Stimulated activated CD8-positive, alpha-beta memory T cell treated with anti-CD3 and anti-CD28 coated beads, Interleukin-2, amount 100 ng/mL, for 48 hours (primary cell): ENCODE data around the gene ABCD3.

Source experiments
- DNase-seq, 2 donors: peaks; one replicate each; pipeline ENCODE4 v3.0.0-alpha.2; 2020; ENCODE audit warnings: low read depth in 2 of 2

The ABCD3 gene

DNA sequence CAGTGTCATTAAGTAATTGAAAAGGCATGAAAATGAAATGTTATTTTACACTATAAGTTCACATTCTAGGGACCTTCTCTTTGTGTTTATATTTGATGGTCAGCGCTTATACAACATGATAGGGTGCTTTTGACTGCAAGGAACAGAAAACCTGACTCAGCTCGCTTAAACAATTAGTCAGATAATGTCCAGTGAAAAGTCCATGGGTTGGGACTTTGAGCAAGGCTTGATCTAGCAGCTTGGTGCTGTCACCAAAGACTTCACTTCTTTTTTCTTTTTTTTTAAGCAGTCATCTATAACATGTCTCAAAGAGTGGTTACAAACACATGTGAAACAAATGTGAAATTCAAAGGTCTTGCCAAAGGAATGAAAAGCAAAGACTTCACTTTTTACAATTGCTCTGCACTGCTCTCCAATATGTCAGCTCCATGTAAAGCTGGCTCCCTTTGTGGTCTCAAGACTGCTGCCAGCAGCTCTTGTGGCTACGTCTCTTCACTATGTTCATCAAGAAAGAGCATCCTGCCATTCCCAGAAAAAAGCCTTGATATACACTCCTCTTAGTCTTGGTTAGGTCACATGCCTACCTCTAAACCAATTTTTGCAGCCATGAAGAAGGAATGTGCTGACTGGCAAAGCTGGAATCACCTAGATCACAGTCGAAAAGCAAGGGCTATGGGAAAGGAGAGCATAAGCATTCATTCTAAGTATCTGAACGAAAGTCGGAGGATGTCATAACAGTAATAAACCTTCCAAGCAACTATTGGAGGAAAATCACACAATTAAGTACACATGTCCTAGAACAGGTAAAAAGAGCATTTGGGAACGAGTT lies 108.2 kb downstream of the ABCD3 start:
- DNase-seq: no peak

DNA sequence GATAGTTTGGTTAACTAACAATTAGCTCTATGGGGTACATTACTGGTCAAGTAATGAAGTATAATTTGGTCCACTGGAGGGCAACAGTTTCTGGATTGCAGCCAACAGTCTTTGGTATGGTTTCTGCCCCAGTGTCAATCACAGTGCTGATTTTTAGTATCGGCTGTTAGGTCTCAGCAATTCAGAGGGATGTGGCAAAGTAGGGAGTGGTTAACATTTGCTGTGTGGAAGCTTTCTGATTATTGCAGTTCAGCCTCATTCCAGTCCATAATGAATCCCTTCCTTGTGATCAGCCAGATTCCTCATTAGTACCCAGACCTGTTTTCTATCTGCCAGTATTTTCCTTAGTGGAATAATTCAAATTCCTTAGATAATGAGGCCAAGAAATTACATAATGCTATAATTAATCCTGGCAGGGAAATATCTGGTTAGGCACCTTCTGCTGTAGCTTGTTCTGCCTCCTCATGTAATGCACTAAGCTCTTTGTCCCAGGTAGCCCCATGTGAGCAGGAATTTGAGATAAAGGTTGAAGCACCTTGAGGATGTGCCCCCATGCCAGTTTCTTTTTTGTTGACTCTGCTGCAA lies 109.3 kb downstream of the ABCD3 start:
- DNase-seq: no peak

DNA sequence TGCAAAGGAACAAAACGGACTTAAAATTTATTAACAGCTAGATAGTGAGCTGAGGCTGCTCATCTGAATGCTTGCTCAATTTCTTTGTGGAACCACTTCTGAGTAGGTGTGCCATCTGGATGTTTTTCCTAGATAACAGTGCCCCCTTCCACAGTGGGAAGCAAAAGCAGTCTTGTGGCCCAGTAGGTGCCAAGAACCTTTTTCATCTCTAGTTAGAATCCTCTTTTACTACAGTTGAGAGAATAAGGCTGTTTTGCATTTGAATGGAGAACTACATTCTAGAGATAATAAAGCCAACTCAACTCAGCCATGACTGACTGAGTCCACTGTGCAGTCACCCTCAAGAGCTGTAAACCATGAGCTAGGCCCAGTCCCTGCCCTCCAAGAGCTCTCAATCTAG lies 110.1 kb downstream of the ABCD3 start:
- DNase-seq: no peak

DNA sequence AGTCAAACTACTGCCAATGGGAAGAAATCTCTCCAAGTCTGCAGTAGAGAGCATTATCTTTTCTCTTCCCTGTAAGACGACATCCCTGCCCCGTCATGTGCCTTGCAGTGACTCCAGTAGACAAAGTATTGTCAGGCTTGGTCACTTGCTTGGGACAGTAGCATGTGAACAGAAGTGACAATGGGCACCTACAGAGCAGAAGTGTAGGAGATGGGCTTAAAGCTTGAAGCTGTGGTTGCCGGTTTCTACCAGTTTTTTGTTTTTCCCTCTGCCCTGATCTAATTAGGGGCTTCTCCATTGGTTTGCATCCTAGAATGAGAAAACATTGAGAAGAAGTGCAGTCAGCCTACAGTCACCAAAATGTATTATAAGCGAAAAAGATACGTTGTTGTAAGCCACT lies 110.6 kb downstream of the ABCD3 start:
- DNase-seq: no peak

DNA sequence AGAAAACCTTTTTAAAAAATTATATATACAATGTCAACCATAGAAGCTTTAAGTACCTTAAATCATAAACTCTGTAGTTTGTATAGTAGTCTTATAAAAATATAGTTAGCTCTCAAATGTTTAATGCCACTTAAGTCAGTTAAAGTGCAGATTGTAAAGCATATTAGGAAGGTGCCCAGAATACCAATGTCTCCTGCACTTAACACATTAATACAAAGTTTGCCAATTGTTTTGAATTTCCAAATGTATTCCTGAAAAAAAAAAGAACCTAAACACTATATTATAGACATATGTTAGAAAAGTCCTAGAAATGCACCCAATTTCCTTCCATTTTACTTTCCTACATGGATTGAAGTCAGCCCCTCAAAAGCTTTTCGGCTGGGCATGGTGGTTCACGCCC lies 111.2 kb downstream of the ABCD3 start:
- no peak for DNase-seq

DNA sequence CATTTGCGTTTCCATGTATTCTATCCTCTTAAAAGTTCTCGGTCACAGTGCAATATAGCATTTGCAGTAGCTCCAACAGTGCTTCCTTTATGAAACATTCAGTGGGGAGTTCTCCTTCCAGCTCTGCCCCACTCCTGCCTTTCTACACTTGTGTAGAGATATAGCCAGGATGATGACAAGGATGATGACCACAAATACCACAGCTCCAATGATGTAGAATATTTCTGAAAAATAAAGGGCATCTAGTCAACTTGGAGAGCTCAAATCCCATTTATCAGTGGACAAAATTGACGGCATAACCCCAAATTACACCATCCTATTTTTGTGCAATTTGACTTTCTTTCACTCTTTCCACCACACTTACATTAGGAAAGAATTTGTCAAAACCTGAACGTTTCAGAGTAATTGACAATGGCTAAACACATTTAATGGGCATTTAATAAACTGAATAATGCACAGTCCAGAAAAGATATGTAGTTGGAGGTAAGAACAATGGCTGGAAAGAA lies 112.2 kb downstream of the ABCD3 start:
- no peak for DNase-seq

DNA sequence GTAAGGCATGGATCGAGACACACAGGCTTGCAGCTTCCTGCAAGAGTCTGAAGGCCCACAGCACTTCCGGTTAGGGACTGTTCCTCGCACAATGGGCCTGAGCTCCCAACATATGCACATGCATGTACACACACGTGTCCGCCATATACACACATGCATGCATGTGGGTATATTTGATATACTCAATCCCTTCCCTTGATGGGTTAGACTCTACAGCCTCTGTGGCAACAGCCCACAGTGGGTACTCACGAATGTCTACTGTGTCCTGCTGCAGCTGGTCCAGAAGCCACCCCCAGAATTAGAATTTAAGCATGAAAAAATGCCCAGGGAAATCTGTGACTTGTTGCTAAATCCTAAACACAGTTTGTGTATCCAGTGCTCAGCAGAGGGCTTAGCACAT lies 113.5 kb downstream of the ABCD3 start:
- DNase-seq: no peak

DNA sequence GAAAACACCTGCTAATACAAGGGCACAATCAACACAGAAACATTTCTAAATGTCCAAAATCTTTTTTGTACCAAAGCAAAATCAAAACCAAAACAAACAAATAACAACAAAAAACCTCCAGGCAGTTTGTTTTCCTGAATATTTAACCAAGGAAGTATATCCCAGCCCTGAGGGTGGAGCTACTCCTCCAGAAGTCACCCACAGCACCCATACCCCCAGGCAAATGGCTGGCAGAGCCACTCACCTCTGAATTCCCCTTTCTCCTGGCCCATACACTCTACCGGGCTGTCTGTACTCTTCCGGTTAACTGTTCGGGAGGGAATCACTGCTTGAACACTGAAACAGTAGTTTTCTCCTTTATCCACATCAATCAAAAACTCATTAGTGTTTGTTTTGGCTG lies 113.9 kb downstream of the ABCD3 start:
- DNase-seq: no peak

DNA sequence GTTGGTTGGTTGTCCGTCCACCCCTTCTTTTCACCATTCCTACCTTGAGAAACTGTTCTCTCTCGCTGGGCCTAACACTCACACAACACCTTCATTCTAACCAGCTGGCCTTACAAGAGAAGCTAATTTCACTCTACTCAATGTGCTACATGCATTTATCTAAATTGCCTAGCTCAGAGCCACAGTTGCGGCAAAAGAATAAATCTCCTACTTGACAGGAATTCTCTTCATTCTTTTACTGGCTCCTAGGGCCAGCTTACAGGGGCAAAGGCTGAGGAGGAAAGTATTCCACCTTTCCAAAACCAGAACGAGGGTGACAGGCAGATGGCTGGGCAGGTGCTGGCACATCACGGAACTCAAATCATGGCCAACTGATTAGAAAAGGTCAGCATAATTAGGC lies 116.9 kb downstream of the ABCD3 start:
- no peak for DNase-seq

DNA sequence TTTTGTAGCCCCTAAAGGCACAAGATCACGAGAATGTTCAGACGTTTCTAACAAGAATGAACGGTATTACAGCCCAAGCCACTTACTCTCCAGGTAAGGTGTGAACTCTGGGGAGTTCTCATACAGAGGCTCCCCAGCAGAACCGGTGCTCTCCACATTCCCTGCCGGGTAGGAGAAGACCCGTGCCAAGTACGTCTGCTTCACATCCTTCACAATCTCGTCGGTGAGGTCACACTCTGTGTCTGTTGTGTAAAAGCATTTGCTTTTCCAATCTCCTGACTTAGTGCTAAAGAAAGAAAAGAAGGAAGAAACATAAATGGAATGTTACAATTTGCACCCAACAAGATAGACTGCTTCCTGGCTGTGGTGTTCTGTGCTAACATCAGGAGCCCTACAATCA lies 117.7 kb downstream of the ABCD3 start:
- no peak for DNase-seq

DNA sequence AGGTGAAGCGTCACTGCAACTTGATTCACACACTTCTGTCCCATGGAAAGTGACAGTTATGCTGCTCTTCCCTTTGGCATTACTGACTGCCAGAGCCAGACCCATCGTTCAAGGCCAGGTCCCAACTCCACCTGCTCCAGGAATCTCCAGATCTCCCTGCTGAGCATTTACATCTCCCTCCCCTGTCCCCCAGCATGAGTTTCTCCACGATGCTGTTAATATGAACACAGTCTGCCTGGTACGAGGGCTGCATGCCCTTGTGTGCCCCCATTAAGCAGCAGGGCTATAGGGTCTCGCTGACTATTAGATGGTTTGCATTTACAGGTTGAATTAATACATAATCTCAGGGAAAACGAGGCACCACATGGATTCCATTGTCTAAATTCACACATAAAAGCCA lies 119.1 kb downstream of the ABCD3 start:
- DNase-seq: no peak

DNA sequence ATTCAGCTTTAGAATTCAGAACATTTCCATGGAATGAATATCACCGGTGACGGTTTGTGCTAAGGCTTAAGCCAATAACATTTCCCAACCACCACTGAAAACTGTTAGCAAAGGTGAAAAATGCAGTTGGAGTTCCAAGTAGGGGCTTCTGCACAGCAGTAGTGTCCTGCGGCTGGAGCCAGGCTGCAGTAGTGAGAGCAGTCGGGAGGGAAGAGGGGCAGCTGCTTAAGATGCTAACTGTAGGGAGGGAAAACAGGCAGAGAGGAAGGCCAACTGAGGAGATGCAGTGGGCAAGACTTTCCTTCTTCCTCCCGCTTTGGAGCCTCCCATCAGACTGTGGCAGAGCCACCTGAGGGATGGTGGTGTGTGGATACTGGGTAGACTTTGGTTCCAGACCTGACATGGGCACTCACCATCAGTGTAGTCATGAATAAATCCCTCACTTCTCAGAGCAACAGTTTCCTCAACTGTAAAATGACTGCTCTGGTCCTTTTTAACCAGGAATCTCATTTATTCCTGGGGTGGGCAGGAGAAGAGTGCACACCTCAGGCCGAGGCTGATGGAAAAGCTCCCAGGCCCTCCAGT lies 120.1 kb downstream of the ABCD3 start:
- no peak for DNase-seq

DNA sequence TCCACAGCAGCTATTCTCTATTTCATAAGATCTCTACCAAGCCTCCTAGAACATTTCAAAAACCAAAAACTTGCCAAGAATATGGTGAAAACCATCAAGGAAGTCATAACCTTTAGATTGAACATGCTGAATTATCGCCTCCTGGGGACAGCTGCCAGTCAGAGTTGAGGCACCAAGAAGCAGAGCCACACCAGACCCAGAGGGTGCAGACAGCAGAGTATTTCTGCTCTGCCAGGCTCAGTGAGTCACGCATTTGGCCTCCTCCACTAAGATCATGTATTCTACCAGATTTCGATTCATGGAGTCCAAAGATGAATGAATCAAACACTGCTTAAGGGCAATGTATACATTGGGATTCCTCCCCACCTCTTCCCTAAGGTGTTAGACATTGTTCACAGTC lies 121.3 kb downstream of the ABCD3 start:
- no peak for DNase-seq

DNA sequence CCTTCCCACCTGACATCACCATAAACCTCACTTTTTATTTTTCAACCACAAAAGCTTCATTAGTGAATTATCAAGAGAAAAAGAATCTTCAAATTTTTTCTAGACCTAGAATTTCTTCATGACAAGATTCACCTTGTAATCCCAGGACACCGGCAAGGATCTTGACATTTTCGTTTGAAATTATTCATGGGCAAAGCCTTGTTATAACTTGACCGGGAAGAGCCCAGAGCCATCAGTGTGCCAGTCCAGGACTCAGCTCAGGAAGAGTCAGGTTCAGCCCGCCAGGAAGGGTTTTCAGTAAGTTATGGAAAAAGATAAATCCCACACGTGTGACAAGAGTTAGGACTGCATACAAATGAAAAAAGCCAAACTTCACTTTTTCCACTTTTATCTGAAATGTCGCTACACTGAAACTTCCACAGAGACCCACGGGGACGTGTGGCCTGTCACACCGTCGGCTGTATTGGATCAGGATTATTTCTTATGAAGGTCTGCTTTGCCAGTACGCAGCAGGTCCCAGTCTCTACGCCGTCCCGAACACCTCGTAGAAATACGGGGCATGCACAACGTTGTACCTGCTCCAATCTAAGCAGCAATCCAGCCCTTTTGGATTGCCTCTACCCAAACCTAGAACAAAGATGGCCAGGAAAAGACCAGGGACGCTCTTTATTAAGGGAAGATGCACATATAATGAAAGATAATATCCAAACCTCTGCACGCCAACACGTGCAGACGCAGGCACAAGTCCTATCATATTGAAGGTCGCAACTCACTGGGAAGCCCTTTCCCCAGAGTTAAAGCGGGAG lies 122.5 kb downstream of the ABCD3 start:
- no peak for DNase-seq

DNA sequence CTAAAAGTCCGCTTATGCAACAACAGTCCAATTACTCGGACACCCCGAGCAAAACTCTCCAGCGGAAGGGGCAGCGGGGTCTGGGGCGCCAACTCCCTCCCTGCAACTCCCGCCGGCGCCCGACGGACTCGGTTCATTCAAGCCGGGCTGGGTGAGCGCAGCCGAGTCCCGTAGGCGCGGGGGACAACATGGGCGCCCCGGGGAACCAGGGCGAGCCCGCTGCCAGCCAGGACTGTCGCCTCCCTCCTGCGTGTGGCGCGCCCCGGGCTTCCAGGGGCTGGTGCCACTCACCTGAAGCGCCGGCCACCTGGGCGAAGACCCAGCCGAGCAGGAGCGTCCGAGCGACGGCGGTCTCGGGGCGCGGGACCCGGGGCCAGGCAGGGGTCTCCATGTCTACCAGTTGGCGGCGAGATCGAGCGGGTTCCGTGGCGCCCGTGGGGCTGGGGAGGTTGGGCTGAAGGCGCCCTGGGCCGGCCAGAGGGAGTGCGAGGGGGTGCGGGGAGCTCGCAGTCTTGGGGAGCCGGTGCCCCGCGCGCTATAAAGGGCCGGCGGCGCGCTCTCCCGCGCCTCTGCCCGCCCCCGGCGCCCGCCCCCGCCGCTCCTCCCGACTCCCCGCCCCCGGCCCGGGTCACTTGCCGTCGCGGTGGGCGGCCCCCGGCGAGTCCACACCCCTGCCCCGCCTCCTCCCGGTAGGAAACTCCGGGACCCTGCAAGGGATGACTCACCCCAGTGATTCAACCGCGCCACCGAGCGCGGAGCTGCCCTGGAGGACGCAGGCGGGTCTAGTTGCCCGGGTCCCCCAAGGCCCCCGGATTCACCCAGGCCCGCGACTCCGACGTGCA lies 123.3 kb downstream of the ABCD3 start, which contains the start of gene F3:
F3 (minus strand) TSS at position 514 of the 842 bp plus-strand sequence; CDS start at position 391, 123 bp downstream.
- peak; percentile 74 to 82 for DNase-seq

DNA sequence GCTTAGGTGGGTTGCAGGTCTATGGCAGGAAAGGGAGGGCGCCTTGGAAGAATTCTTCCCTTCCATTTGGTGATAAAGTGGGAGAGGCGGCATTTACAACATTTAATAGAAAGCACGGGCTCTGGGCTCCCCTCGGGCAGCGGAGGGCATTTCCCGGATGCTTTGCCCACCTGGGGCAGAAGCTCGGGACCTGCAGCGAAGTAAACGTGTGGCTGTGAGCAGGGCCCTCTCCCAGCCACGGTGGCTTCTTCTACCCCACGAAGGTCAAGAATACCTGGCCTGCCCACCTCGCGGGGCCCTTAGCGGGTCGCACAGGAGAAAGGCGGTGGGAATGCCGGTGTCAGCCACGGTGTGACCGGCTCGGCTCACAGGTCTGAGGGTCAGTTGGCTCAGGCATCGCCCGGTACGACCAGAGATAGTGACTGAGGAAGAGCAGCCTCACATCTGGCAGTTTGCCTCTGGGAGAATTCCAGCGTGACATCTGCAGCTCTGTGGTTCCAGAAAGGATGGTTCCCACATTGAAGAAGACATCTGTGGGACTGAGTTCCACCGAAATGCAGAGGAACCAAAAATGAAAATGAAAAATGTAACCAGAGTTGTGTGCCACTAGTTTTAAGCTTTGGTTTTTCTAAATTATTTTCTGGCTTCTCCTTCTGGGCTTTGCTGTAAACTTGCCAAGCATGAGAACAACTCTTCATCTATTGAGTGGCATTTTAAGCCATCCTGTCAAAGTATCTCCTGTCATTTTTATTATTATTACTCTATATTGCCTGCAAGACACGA lies 124.1 kb downstream of the ABCD3 start:
- no peak for DNase-seq

DNA sequence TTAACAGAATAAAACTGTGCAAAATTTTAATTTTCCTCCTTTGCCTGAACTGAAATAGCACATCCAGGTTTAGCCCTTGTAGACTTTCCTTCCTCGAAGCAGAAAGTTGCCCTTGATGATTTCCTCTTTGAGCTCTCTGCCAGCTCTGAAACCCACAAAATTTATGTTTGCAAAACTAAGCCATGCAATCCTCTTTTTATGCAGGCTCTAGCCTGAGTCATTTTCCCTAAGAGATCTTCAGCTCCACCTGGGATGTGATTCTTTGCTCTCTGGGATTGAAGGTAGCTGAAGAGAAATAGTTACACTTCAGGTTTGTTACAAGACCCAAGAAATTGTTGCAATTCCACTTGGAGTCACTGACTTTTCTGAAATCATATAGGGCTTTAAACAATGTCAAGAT lies 124.8 kb downstream of the ABCD3 start:
- DNase-seq: no peak

DNA sequence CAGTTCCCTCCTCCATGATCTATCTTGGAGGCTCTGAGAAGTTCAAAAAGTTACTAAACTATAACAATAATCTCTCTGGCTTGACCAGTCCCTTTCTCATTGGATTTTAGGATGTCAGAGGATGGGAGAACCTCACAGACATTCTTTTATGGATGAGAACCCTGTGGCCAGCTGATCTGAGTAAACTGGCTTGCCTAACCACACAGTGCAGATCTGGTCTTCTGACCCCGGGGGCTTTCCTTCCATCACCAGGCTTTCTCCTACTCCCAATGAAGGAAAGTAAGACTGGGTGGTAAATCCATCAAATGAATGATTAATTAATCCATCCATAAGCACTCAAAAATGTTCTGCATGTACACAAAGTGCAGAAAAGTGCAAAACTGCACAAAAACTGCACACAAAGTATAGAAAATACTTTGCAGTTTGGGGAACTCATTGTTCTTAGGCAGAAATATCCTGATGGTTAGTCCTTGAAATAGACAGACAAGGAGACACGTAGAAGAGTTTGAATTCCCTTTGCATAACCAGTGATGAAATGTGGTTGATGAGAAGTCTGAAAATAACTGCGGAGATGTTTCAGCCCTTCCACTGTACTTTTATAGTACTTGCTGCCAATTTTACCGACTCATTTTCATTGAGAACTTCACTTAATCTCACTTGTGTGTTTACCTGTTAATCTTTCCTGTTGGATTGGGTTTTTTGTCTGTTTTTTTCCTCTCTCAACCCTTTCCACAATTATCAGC lies 125.9 kb downstream of the ABCD3 start:
- no peak for DNase-seq

DNA sequence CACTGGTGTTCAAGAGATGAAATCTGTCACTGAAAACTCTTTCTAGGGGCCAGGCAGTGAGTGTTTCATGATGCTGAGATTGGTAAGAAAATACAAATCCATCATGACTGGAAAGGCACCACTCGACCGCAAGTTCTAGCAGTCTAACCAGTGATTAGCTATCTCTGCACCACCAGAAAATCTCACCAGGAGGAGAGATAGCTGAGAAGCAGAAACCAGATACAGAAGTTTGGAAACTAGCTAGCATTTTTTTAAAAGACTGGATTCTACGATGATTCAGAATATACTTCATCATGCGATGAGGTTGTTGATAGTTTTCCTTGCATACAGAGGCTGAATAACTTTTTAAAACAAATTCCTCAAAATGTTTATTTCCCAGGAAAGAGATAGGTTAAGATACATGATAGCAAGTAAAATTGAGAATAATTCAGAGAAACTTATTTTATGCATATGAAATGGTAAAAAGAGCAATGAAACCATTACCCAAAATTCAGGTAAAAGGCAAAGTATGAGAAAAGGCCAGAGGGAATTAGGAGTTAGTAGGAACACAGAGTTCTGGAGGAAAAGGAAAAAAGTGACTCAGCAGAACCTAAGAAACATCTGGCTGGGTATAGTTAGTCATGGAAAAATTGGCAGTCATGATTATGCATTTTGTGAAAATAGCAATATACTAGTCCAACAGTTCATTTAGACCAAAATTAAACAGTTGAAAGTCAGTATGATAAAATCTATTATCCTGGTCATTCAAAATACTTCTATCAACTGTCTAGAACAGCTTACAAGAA lies 126.7 kb downstream of the ABCD3 start:
- no peak for DNase-seq
